Stomach (tissue), 4 donors: ENCODE measurements around the gene ANKRD11.

Source experiments
- CTCF ChIP-seq, 7 experiments: fragments of 450-650 bp in 4 of 7; fragments of 200-600 bp in 3 of 7; sonication (generic) in 3 of 7; IDR thresholded peaks; one replicate each; pipeline ENCODE4 v1.5.1; 2016 to 2019; ENCODE audit warnings: antibody characterized with exemption in 7 of 7, control low read depth in 2 of 7, mild to moderate bottlenecking in 1 of 7
- EP300 ChIP-seq: sonication (generic); formaldehyde crosslinking; IDR thresholded peaks from one replicate; pipeline ENCODE4 v1.6.1; 2017; ENCODE audit warnings: antibody characterized with exemption
- POLR2A ChIP-seq, 4 donors: fragments of 450-650 bp; IDR thresholded peaks; one replicate each; pipeline ENCODE4 v1.6.1; 2016; ENCODE audit warnings: antibody characterized with exemption in 4 of 4, control low read depth in 2 of 4, mild to moderate bottlenecking in 1 of 4, moderate library complexity in 1 of 4

GRCh38 chr16:89396156-89396555 is 94.2 kb downstream of the ANKRD11 start:
- no peak for TF ChIP-seq CTCF (IDR thresholded peaks at IDR 0.05)
- no peak for TF ChIP-seq POLR2A (IDR thresholded peaks at IDR 0.05)
- TF ChIP-seq EP300, result no peak
